ENCODE data around the gene SRGAP1. TPM values are rescaled to one million over a fixed set of nuclear protein-coding genes. Genes with fewer than 3 reads are reported as not detected.

SRGAP1 gene
- total and polyA plus RNA-seq, 2 of the 8 experiments (the other 6 are each of a cell fraction or from before 2014, with no cell fraction given), result 3.2 to 7.3 TPM

DNA sequence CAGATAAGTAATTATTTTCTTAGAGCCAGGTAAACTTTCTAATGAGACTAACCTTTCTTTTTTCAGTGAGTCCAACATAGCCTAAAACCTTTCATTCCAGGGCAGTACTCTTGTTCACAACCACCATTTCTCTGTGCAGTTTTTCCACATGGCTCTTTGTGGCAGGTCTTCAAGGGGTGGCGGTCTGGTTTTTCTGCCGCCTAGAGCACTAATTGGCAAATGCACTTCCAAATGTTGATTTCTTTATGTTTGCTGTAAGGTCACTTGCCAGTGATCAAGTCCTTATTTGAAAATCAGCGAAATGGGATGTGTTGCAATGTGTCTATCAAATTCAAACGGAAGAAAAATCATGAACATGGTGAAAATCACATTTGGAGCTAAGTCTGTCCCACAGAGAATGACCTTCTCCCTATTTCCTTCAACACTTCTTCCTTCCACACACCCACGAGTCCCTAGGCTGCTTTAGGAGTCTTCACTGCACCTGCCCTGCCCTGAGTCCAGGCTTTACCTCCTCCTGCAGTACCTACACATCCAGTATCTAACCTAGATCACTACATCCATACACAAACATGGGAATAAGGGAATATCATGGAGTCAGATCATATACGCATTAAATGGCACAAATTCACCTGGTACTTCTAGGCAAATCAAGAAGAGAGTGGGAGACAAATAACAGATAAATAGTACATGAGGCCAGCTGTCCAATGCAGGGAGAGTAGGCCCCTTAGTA is 1.9 kb downstream of the SRGAP1 start:
- Histone ChIP-seq H3K18ac (ENCODE audit: extremely low read depth, low read length) (no peak overlapping the region), H3K23ac (ENCODE audit: insufficient read length) (no peak overlapping the region), H3K36me3 (ENCODE audit: control insufficient read depth in 2 of 4, insufficient read depth in 4 of 4, low read length in 3 of 4) (no peaks in the 10 kb centered on the region), H4K8ac (ENCODE audit: extremely low read depth, insufficient read depth, low read length) (no peak overlapping the region), H3K4me2 (ENCODE audit: insufficient read depth in 1 of 2, low read depth in 2 of 2, low read length in 2 of 2) (peak overlapping the region; percentile 57 to 98; a peak in 2 of 4 replicates), H2BK5ac (ENCODE audit: low read depth, low read length) (no peak overlapping the region), H4K91ac (replicated peaks; ENCODE audit: insufficient read length, low read length) (no peak overlapping the region), H3K27ac (ENCODE audit: low read depth, low read length) (no peak overlapping the region), H3K14ac (ENCODE audit: insufficient read length) (no peak overlapping the region), H2BK15ac (ENCODE audit: low read length) (no peak overlapping the region), H2BK12ac (ENCODE audit: low read depth, low read length) (no peak overlapping the region), H4K5ac (ENCODE audit: insufficient read length, low read depth, low read length) (no peak overlapping the region), H3K4me1 (replicated peaks in 1 of 4; ENCODE audit: control insufficient read depth in 3 of 4, insufficient read depth in 4 of 4, low read length in 3 of 4) (peaks cover 0 to 5% (median under 1%) of the 10 kb centered on the region in 4 experiments; a peak in 1 of 7 replicates), H3K4ac (replicated peaks; ENCODE audit: insufficient read length, low read depth, low read length) (no peak overlapping the region), H3K9ac (replicated peaks in 1 of 4; ENCODE audit: extremely low read depth in 1 of 4, low read depth in 3 of 4, low read length in 3 of 4) (no peak overlapping the region), H3K27me3 (replicated peaks in 1 of 4; ENCODE audit: control insufficient read depth in 3 of 4, extremely low read depth in 1 of 4, insufficient read depth in 3 of 4, low read length in 3 of 4) (peaks cover 0 to 4% (median 2%) of the 10 kb centered on the region in 4 experiments; a peak in 2 of 7 replicates), H3K4me3 (ENCODE audit: extremely low read depth in 1 of 4, insufficient read depth in 2 of 4, low read depth in 3 of 4, low read length in 4 of 4) (peak overlapping the region in 1 of 4 experiments; percentile 92; a peak in 1 of 8 replicates), H3K79me1 (ENCODE audit: low read depth, low read length) (no peaks in the 10 kb centered on the region), H3K56ac (replicated peaks; ENCODE audit: insufficient read length, low read depth, low read length) (no peak overlapping the region), H2AK5ac (ENCODE audit: low read depth, low read length) (no peak overlapping the region), H2BK20ac (ENCODE audit: low read length) (no peak overlapping the region), H3K9me3 (ENCODE audit: insufficient read depth in 2 of 2, low read depth in 1 of 2, low read length in 1 of 2) (no peaks in the 10 kb centered on the region), H4K20me1 (replicated peaks in 1 of 2; ENCODE audit: control insufficient read depth in 1 of 2, insufficient read depth in 2 of 2, low read length in 2 of 2) (no peaks in the 10 kb centered on the region), H3K79me2 (ENCODE audit: control insufficient read depth in 1 of 2, insufficient read depth in 2 of 2, low read length in 2 of 2) (peaks cover 4 to 15% of the 10 kb centered on the region in 2 experiments; a peak in 3 of 4 replicates), H2AFZ (ENCODE audit: low read length) (no peak overlapping the region), H3K23me2 (ENCODE audit: low read depth, low read length) (peaks cover 12% of the 10 kb centered on the region), H2BK120ac (replicated peaks; ENCODE audit: low read depth, low read length) (no peak overlapping the region)
- POLR2A ChIA-PET (ENCODE audit: partially characterized antibody), result no interaction called here
- whole genome bisulfite sequencing, 2 experiments (ENCODE audit: extremely low coverage in 1 of 2, insufficient coverage in 1 of 2, insufficient read length in 1 of 2, insufficient replicate concordance in 2 of 2, low coverage in 1 of 2, low lambda C conversion rate in 2 of 2, missing lambda C conversion rate in 1 of 2), result 83% methylated on average over 6 of the region's 6 CpGs; no CpG with 5 or more reads in 1 of the 2 experiments
- no peak for DNase-seq (ENCODE audit: low read depth in 1 of 2, low spot score in 2 of 2)
- no peak for FAIRE-seq
- CTCF ChIA-PET (ENCODE audit: partially characterized antibody), result interaction anchor here (0.7 to 1.0 kb wide), 2 partner anchors 12 to 319 kb away, joined by 3 read pairs; no protein-coding TSS in a partner anchor
- TF ChIP-seq, protein P1, sequence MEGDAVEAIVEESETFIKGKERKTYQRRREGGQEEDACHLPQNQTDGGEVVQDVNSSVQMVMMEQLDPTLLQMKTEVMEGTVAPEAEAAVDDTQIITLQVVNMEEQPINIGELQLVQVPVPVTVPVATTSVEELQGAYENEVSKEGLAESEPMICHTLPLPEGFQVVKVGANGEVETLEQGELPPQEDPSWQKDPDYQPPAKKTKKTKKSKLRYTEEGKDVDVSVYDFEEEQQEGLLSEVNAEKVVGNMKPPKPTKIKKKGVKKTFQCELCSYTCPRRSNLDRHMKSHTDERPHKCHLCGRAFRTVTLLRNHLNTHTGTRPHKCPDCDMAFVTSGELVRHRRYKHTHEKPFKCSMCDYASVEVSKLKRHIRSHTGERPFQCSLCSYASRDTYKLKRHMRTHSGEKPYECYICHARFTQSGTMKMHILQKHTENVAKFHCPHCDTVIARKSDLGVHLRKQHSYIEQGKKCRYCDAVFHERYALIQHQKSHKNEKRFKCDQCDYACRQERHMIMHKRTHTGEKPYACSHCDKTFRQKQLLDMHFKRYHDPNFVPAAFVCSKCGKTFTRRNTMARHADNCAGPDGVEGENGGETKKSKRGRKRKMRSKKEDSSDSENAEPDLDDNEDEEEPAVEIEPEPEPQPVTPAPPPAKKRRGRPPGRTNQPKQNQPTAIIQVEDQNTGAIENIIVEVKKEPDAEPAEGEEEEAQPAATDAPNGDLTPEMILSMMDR (IDR thresholded peaks at IDR 0.05; ENCODE audit: control extremely low read depth in 1 of 3, insufficient read depth in 1 of 3, low read depth in 1 of 3, low read length in 3 of 3), result no peak
- no peak for TF ChIP-seq RAD21 (IDR thresholded peaks at IDR 0.05 in 1 of 2, conservative IDR thresholded peaks at IDR 0.05 in 1 of 2; ENCODE audit: low read depth in 2 of 2, low read length in 2 of 2)
- TF ChIP-seq RXRA (IDR thresholded peaks at IDR 0.05; ENCODE audit: insufficient read depth, low read depth, low read length), result no peak
- no peak for TF ChIP-seq JUND (IDR thresholded peaks at IDR 0.05; ENCODE audit: low read length)
- no peak for TF ChIP-seq EZH2 (IDR thresholded peaks at IDR 0.05; ENCODE audit: low read depth, low read length, severe bottlenecking)
- no peak for TF ChIP-seq TCF12 (IDR thresholded peaks at IDR 0.05; ENCODE audit: low read depth, low read length)
- TF ChIP-seq POU5F1 (IDR thresholded peaks at IDR 0.05; ENCODE audit: low read depth, low read length), result no peak
